ENCODE results near the gene GTF2A1.

DNA sequence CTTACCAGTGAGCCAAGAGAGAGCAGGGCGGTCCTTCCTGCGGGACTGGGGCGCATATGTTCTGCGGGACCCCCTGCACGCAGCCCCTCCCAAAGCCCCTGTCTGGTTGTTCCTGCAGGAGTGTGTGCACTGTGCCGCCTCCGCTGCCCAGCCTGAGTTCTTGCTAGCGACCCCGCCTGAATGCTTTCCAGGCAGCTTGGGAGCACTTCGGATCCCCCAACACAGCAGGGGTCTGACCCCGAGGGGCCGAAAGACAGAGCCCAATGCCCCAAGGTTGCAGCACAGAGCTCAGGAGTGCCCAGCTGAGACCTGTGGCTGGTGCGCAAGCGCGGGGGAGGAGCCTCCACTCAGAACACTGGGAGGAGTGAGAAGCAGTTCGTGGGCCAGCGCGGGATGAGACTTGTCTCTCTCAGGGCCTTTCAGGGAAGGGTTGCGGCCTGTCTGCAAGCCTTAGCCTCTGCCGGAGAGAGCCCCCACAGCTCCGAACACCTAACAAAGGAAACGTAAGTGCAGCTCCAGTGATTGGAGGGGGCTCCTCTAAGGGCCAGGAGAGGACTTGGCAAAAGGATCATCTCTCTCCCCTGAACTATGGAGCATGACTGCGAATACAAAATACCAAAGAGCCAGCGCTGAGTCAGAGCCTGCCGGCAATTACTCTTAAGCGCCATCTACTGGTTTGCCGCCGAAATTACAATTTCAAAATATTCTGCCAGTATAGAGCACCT lies 50.5 kb downstream of the GTF2A1 start:
- TF ChIP-seq, protein P1, sequence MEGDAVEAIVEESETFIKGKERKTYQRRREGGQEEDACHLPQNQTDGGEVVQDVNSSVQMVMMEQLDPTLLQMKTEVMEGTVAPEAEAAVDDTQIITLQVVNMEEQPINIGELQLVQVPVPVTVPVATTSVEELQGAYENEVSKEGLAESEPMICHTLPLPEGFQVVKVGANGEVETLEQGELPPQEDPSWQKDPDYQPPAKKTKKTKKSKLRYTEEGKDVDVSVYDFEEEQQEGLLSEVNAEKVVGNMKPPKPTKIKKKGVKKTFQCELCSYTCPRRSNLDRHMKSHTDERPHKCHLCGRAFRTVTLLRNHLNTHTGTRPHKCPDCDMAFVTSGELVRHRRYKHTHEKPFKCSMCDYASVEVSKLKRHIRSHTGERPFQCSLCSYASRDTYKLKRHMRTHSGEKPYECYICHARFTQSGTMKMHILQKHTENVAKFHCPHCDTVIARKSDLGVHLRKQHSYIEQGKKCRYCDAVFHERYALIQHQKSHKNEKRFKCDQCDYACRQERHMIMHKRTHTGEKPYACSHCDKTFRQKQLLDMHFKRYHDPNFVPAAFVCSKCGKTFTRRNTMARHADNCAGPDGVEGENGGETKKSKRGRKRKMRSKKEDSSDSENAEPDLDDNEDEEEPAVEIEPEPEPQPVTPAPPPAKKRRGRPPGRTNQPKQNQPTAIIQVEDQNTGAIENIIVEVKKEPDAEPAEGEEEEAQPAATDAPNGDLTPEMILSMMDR (IDR thresholded peaks at IDR 0.05; ENCODE audit: insufficient read depth, low read depth, low read length): peak; percentile 85
- no peak for TF ChIP-seq EZH2 (IDR thresholded peaks at IDR 0.05; ENCODE audit: insufficient read depth, low read length)

Data from astrocyte (in vitro differentiated cells and primary cell).